HepG2 (cell line): ENCODE data around the gene ATP1B2. TPM values are rescaled to one million over a fixed set of nuclear protein-coding genes. Genes with fewer than 3 reads are reported as not detected.

Source experiments
- MIER2 ChIP-seq: IDR thresholded peaks from 2 replicates; pipeline ENCODE4 v1.6.1; 2016; ENCODE audit warnings: missing biosample characterization, missing genetic modification reagents
- RARA ChIP-seq: IDR thresholded peaks from 2 replicates; pipeline ENCODE4 v1.6.1; 2016; ENCODE audit warnings: missing genetic modification reagents, missing compliant biosample characterization
- YEATS2 ChIP-seq: sonication (generic); formaldehyde crosslinking; IDR thresholded peaks from 2 replicates; pipeline ENCODE4 v1.4.0; 2020; ENCODE audit warnings: missing genetic modification reagents, borderline replicate concordance
- YY1 ChIP-seq: IDR thresholded peaks from 2 replicates; pipeline ENCODE4 v1.6.1; 2011; ENCODE audit warnings: low read length, low read depth, moderate library complexity, mild to moderate bottlenecking; ENCODE audit not compliant: insufficient read depth, insufficient replicate concordance
- ZBTB20 ChIP-seq: sonication (generic); formaldehyde crosslinking; IDR thresholded peaks from 2 replicates; pipeline ENCODE4 v1.8.1; 2023; ENCODE audit warnings: missing genetic modification reagents, low read depth, mild to moderate bottlenecking, borderline replicate concordance
- ZMAT3 ChIP-seq: sonication (generic); formaldehyde crosslinking; conservative IDR thresholded peaks from 2 replicates; pipeline ENCODE4 v1.7.0; 2021; ENCODE audit warnings: missing genetic modification reagents
- ZNF292 ChIP-seq: sonication (generic); formaldehyde crosslinking; IDR thresholded peaks from 2 replicates; pipeline ENCODE4 v1.8.1; 2022; ENCODE audit warnings: mild to moderate bottlenecking, low read depth, missing genetic modification reagents, borderline replicate concordance
- ZNF614 ChIP-seq: IDR thresholded peaks from 2 replicates; pipeline ENCODE4 v1.6.1; 2018; ENCODE audit warnings: missing biosample characterization, missing genetic modification reagents, inconsistent platforms, borderline replicate concordance
- ZNF75D ChIP-seq: sonication (generic); formaldehyde crosslinking; IDR thresholded peaks from 2 replicates; pipeline ENCODE4 v1.8.1; 2023; ENCODE audit warnings: missing genetic modification reagents, mild to moderate bottlenecking, borderline replicate concordance
- polyA plus RNA-seq, 8 experiments: library from polyadenylated mRNA; depleted of rRNA in 3 of 8; stranded (reverse) in 7 of 8; unstranded in 1 of 8; fragments of >200 nt; fragmentation: Illumina TruSeq in 4 of 8; extraction: Trizol in 4 of 8; gene quantifications; 2 replicates each; pipeline versions ENCODE4 v1.2.1 to v1.2.3, GENCODE V29; 2011 to 2016; ENCODE audit warnings: low read depth in 4 of 8, missing spikeins in 1 of 8, mixed read lengths in 1 of 8; ENCODE audit not compliant: insufficient read depth in 1 of 8
- total RNA-seq, 5 experiments: library from RNA; depleted of rRNA; stranded (reverse); fragments of >200 nt; fragmentation: Illumina TruSeq; extraction: Trizol; gene quantifications; 2 replicates each; pipeline ENCODE4 v1.2.3, GENCODE V29; 2016; ENCODE audit warnings: low read depth in 1 of 5
- TF ChIP-seq, protein P1 (sequence below): sonication (generic); formaldehyde crosslinking; IDR thresholded peaks from 2 replicates; pipeline ENCODE4 v1.9.0; 2022; ENCODE audit warnings: missing genetic modification reagents, mild to moderate bottlenecking, borderline replicate concordance
- TF ChIP-seq, protein P2 (sequence below): conservative IDR thresholded peaks from 2 replicates; pipeline ENCODE4 v1.6.1; 2018; ENCODE audit warnings: missing genetic modification reagents
- TF ChIP-seq, protein P3 (sequence below): sonication (generic); formaldehyde crosslinking; IDR thresholded peaks from 2 replicates; pipeline ENCODE4 v1.9.0; 2021; ENCODE audit warnings: missing genetic modification reagents, borderline replicate concordance
- TF ChIP-seq, protein P4 (sequence below): sonication (generic); formaldehyde crosslinking; IDR thresholded peaks from 2 replicates; pipeline ENCODE4 v1.4.0; 2020; ENCODE audit warnings: missing genetic modification reagents
- TF ChIP-seq, protein P5 (sequence below): sonication (generic); formaldehyde crosslinking; IDR thresholded peaks from 2 replicates; pipeline ENCODE4 v1.4.0; 2020; ENCODE audit warnings: missing genetic modification reagents

ATP1B2 gene
- total and polyA plus RNA-seq, 2 of the 13 experiments (the other 11 are each of a cell fraction or from before 2014, with no cell fraction given), result not detected

DNA sequence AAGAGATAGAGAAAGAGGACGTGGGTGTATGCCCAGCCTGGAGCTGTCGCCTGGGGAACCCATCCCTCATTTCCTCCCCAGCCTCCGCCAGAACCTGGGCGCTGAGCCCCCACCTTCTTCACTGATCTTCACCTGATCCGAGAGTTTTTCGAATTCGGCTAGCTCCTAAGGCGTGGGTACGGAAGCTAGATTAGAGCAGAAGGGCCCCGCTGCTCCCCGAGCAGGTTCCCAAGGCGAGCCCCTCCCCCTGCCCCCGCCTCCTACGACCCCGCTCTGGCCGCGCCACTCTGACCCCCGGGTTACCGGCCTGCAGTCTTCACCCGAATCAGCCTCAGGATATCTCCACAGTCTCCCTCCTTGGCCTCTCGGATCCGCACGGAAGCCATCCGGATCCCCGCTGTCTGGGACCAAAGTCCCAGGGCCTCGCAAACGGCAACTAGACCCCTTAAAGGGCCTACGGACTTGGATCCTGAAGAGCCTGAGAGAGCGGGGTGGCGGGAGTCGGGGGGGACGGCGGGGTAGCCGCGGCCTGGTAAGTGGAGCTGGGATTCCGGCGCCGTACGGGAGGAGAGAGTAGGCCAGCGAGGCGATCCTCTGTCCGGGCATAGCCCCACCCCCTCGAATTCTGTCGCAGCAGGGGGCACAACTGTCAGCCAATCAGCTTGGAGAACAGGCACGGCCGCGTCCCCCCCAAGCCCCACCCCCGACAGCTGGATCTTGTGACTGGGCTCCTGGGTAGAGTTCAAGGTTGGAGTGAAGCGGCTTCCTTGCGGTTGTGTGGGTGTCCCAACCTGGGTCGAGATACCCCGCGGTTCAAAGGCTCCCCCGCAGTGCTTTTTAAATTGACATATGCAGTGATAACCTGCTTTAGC lies 23.2 kb upstream of the ATP1B2 start, which contains the start of gene SAT2 (continued):
- no peak for TF ChIP-seq ZMAT3 (CRISPR knock-in tag)
- TF ChIP-seq, protein P1, sequence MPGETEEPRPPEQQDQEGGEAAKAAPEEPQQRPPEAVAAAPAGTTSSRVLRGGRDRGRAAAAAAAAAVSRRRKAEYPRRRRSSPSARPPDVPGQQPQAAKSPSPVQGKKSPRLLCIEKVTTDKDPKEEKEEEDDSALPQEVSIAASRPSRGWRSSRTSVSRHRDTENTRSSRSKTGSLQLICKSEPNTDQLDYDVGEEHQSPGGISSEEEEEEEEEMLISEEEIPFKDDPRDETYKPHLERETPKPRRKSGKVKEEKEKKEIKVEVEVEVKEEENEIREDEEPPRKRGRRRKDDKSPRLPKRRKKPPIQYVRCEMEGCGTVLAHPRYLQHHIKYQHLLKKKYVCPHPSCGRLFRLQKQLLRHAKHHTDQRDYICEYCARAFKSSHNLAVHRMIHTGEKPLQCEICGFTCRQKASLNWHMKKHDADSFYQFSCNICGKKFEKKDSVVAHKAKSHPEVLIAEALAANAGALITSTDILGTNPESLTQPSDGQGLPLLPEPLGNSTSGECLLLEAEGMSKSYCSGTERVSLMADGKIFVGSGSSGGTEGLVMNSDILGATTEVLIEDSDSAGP (CRISPR knock-in tag), result peak; percentile 57; the same call in 1 of the 2 replicates
- TF ChIP-seq, protein P2, sequence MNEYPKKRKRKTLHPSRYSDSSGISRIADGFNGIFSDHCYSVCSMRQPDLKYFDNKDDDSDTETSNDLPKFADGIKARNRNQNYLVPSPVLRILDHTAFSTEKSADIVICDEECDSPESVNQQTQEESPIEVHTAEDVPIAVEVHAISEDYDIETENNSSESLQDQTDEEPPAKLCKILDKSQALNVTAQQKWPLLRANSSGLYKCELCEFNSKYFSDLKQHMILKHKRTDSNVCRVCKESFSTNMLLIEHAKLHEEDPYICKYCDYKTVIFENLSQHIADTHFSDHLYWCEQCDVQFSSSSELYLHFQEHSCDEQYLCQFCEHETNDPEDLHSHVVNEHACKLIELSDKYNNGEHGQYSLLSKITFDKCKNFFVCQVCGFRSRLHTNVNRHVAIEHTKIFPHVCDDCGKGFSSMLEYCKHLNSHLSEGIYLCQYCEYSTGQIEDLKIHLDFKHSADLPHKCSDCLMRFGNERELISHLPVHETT (CRISPR knock-in tag), result no peak
- peak; percentile 55; the same call in 1 of the 2 replicates for TF ChIP-seq YEATS2 (CRISPR knock-in tag)
- no peak for TF ChIP-seq MIER2 (CRISPR knock-in tag)
- TF ChIP-seq ZNF75D, result no peak
- TF ChIP-seq, protein P3, sequence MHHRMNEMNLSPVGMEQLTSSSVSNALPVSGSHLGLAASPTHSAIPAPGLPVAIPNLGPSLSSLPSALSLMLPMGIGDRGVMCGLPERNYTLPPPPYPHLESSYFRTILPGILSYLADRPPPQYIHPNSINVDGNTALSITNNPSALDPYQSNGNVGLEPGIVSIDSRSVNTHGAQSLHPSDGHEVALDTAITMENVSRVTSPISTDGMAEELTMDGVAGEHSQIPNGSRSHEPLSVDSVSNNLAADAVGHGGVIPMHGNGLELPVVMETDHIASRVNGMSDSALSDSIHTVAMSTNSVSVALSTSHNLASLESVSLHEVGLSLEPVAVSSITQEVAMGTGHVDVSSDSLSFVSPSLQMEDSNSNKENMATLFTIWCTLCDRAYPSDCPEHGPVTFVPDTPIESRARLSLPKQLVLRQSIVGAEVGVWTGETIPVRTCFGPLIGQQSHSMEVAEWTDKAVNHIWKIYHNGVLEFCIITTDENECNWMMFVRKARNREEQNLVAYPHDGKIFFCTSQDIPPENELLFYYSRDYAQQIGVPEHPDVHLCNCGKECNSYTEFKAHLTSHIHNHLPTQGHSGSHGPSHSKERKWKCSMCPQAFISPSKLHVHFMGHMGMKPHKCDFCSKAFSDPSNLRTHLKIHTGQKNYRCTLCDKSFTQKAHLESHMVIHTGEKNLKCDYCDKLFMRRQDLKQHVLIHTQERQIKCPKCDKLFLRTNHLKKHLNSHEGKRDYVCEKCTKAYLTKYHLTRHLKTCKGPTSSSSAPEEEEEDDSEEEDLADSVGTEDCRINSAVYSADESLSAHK (CRISPR knock-in tag), result no peak
- peak; percentile 37 for TF ChIP-seq YY1
- TF ChIP-seq ZNF292 (CRISPR knock-in tag), result peak; percentile 65; the same call in 1 of the 2 replicates
- TF ChIP-seq ZNF614 (CRISPR knock-in tag), result no peak
- peak; percentile 76; the same call in 1 of the 2 replicates for TF ChIP-seq ZBTB20 (CRISPR knock-in tag)
- TF ChIP-seq, protein P4, sequence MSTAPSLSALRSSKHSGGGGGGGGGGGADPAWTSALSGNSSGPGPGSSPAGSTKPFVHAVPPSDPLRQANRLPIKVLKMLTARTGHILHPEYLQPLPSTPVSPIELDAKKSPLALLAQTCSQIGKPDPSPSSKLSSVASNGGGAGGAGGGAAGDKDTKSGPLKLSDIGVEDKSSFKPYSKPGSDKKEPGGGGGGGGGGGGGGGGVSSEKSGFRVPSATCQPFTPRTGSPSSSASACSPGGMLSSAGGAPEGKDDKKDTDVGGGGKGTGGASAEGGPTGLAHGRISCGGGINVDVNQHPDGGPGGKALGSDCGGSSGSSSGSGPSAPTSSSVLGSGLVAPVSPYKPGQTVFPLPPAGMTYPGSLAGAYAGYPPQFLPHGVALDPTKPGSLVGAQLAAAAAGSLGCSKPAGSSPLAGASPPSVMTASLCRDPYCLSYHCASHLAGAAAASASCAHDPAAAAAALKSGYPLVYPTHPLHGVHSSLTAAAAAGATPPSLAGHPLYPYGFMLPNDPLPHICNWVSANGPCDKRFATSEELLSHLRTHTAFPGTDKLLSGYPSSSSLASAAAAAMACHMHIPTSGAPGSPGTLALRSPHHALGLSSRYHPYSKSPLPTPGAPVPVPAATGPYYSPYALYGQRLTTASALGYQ (CRISPR knock-in tag), result peak; percentile 30; the same call in 1 of the 2 replicates
- TF ChIP-seq, protein P5, sequence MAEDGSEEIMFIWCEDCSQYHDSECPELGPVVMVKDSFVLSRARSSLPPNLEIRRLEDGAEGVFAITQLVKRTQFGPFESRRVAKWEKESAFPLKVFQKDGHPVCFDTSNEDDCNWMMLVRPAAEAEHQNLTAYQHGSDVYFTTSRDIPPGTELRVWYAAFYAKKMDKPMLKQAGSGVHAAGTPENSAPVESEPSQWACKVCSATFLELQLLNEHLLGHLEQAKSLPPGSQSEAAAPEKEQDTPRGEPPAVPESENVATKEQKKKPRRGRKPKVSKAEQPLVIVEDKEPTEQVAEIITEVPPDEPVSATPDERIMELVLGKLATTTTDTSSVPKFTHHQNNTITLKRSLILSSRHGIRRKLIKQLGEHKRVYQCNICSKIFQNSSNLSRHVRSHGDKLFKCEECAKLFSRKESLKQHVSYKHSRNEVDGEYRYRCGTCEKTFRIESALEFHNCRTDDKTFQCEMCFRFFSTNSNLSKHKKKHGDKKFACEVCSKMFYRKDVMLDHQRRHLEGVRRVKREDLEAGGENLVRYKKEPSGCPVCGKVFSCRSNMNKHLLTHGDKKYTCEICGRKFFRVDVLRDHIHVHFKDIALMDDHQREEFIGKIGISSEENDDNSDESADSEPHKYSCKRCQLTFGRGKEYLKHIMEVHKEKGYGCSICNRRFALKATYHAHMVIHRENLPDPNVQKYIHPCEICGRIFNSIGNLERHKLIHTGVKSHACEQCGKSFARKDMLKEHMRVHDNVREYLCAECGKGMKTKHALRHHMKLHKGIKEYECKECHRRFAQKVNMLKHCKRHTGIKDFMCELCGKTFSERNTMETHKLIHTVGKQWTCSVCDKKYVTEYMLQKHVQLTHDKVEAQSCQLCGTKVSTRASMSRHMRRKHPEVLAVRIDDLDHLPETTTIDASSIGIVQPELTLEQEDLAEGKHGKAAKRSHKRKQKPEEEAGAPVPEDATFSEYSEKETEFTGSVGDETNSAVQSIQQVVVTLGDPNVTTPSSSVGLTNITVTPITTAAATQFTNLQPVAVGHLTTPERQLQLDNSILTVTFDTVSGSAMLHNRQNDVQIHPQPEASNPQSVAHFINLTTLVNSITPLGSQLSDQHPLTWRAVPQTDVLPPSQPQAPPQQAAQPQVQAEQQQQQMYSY, result 0 out of 2 replicates have a peak, but pooled peaks have one; percentile 43
- peak; percentile 89 for TF ChIP-seq RARA (CRISPR knock-in tag)
